Astrocyte of the cerebellum (primary cell): ENCODE results near the gene KCNAB2.

Experiments
- DNase-seq: peaks from one replicate; pipeline ENCODE4 v3.0.0-alpha.2; 2011; ENCODE audit warnings: low read depth
- H3K4me3 ChIP-seq: 2 replicates; pipeline ENCODE4 v1.5.1; 2011; ENCODE audit warnings: mild to moderate bottlenecking, low read depth, low read length, moderate library complexity
- CTCF ChIP-seq: IDR thresholded peaks from 2 replicates; pipeline ENCODE4 v1.5.1; 2012; ENCODE audit warnings: low read length, low read depth, moderate library complexity, mild to moderate bottlenecking; ENCODE audit errors: missing control alignments
- in situ Hi-C: cut with HindIII; loops from 2 replicates; pipeline ENCODE4 v1.10.0; 2017; ENCODE audit warnings: low sequenced_read_pairs

Gene KCNAB2

DNA sequence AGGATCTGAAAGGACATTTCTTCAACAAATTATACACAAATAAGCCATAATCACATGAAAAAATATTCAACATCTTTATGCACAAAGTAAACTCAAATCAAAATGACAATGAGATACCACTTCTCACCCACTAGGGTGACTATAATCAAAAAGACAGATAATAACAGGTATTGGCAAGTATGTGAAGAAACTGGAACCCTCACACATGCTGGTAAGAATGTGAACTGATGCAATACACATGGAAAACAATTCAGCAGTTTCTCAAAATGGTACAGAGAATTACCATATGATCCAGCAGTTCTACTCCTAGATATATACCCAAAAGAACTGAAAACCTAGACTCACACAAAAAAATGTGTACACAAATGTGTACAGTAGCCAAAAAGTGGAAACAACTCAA, 71.9 kb downstream of the KCNAB2 start:
- no peak overlapping the region for H3K4me3 ChIP-seq
- in situ Hi-C loops, result no loop called here
- no peak for TF ChIP-seq CTCF
- no peak for DNase-seq

- no peak overlapping the region for H3K4me3 ChIP-seq
- no peak for TF ChIP-seq CTCF
- DNase-seq, result no peak
- in situ Hi-C loops, result no loop called here
Measured at GRCh38 chr1:6118415-6118814, 72.7 kb downstream of the KCNAB2 start.

- in situ Hi-C loops, result no loop called here
Measured at GRCh38 chr1:6121021-6121421, 75.3 kb downstream of the KCNAB2 start.

DNA sequence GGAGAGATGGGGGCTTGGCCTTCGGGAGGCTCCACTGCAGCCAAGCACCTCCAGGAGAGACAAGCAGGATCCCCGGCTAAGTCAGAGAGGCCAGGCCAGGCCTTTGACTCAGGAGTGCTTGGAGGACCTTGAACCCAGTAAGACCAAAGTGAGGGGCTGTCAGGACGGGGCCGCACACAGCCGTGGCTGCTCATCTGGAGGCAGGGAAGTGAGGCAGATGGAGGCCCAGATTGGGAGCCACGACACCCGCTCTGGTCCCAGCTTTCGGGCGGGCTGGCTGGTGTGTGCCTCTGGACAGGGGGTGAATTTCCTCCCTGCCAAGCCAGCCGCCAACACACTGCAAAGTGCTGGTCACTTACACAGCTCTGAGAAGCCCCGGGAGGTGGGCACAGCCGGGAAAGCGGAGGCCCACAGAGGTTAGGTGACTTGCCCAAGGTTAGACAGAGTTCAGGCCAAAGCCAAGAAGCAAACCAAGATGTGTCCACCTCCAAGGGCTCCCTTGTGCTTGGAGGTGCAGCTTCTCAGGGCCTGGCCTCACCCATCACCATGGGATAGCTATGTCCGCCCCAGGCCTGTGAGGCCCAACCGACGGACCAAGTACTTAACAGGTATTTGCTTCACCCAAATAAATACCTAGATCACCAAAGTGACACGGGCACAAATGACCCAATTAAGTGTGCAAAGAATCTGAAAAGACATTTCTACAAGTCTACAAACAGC, 76.1 kb downstream of the KCNAB2 start:
- no peak overlapping the region for H3K4me3 ChIP-seq
- no peak for TF ChIP-seq CTCF
- in situ Hi-C loops, result no loop called here
- no peak for DNase-seq

More at GRCh38 chr1:6121021-6121421, 75.3 kb downstream of the KCNAB2 start:
- H3K4me3 ChIP-seq, result no peak overlapping the region
- no peak for DNase-seq
- TF ChIP-seq CTCF, result no peak

DNA sequence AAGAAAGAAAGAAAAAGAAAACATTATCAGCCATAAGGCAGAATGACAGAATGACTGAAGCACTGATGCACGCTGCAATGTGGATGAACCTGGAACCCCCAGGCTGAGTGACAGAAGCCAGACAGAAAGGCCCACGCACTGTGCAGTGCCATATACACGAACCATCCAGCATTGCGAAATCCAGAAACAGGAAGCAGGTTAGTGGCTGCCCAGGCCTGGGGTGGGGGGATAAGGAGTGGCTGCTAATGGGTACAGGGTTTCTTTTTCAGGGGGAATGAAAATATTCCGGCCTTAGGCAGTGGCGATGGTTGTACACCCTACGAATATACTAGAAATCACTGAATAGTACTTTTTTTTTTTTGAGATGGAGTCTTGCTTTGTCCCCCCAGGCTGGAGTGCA, 77.4 kb downstream of the KCNAB2 start:
- no peak for DNase-seq
- in situ Hi-C loops, result no loop called here
- H3K4me3 ChIP-seq, result no peak overlapping the region
- TF ChIP-seq CTCF, result no peak

GRCh38 chr1:6123816-6124215, 78.1 kb downstream of the KCNAB2 start:
- no peak for TF ChIP-seq CTCF
- no peak for DNase-seq
- in situ Hi-C loops, result no loop called here
- H3K4me3 ChIP-seq, result no peak overlapping the region
